ENCODE data around the gene NINJ2. TPM values are rescaled to one million over a fixed set of nuclear protein-coding genes. Genes with fewer than 3 reads are reported as not detected.

The NINJ2 gene
- total and polyA plus RNA-seq, 12 donors = 1.1 to 9.1 (median 2.0) TPM

DNA sequence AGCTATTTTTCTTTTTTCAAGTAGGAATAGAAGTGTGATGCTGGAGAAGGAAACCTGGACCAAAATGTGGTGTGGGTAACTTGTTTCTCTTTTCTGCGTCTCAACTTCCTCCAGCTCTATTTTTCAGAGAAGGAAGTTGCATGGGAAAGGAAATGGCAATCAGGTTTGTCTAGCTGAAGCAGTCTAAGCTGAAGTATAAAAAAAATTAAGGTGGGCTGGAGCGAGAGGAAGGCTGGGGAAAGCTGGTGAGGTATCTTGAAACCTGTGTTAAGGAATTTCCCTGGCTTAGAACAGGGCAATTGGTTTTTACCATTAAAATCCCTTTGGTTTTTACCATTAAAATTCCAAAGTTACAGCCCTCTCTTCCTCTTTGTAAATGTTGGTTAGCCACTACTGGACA lies 34.2 kb upstream of the NINJ2 start:
- intact Hi-C loops (cut with DNase I) = no loop called here
- no peak for DNase-seq
- 74 to 85% (median 77%) methylated on average over 2 of the region's 2 CpGs for WGBS, 4 donors
- TF ChIP-seq, protein P1, sequence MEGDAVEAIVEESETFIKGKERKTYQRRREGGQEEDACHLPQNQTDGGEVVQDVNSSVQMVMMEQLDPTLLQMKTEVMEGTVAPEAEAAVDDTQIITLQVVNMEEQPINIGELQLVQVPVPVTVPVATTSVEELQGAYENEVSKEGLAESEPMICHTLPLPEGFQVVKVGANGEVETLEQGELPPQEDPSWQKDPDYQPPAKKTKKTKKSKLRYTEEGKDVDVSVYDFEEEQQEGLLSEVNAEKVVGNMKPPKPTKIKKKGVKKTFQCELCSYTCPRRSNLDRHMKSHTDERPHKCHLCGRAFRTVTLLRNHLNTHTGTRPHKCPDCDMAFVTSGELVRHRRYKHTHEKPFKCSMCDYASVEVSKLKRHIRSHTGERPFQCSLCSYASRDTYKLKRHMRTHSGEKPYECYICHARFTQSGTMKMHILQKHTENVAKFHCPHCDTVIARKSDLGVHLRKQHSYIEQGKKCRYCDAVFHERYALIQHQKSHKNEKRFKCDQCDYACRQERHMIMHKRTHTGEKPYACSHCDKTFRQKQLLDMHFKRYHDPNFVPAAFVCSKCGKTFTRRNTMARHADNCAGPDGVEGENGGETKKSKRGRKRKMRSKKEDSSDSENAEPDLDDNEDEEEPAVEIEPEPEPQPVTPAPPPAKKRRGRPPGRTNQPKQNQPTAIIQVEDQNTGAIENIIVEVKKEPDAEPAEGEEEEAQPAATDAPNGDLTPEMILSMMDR (IDR thresholded peaks at IDR 0.05) = no peak
- TF ChIP-seq POLR2A (IDR thresholded peaks at IDR 0.05) = no peak
- Histone ChIP-seq H3K9me3 (replicated peaks in 1 of 3) (peaks cover 0 to 14% (median 0%) of the 10 kb centered on the region in 3 donors), H3K4me1 (replicated peaks in 1 of 2) (no peaks in the 10 kb centered on the region), H3K27me3 (no peaks in the 10 kb centered on the region), H3K27ac (no peak overlapping the region), H3K36me3 (replicated peaks in 1 of 2) (no peaks in the 10 kb centered on the region), H3K4me3 (no peak overlapping the region)

DNA sequence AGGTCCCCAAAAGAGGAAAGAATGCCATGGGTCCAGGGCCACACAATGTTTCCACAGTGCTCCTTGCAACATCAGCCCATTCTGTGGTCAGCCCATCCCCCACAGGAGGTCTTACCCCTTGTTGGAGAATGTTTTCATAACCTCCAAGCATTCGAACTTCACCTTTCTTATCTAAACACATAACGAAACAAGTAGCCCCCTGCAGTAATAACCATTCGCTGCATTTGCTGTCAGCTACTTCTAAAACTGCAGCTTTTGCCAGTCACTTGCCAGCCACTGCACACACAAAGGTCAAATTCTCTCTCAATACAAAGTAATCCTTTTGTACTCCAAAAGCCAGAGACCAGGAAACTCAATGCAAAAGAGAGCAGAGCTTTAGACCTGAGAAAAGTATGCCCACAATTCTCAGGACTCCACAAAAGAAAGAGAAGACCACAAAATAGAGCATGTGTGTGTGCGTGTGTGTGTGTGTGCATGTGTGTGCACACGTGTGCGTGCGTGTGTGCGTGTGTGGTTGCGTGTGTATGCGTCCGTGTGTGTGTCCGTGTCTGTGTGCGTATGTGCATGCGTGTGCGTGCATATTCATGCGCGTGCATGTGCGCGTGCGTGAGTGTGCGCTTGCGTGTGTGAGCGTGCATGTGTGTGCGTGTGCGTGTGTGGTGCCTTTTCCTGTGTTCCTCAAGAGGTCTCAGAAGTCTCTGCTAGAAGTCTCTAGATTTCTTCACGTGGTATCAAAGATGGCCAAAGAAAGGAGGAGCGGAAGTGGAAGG lies 31.7 kb upstream of the NINJ2 start:
- Histone ChIP-seq H3K4me1 (replicated peaks in 1 of 2) (no peaks in the 10 kb centered on the region), H3K27ac (no peak overlapping the region), H3K9me3 (replicated peaks in 1 of 3) (peaks cover 0 to 14% (median 0%) of the 10 kb centered on the region in 3 donors), H3K27me3 (no peaks in the 10 kb centered on the region), H3K4me3 (no peak overlapping the region), H3K36me3 (replicated peaks in 1 of 2) (no peaks in the 10 kb centered on the region)
- intact Hi-C loops (cut with DNase I) = no loop called here
- DNase-seq = no peak
- TF ChIP-seq, protein P1 (IDR thresholded peaks at IDR 0.05) = no peak
- no peak for TF ChIP-seq POLR2A (IDR thresholded peaks at IDR 0.05)
- WGBS, 4 donors = 84 to 90% (median 89%) methylated on average over 27 of the region's 27 CpGs

DNA sequence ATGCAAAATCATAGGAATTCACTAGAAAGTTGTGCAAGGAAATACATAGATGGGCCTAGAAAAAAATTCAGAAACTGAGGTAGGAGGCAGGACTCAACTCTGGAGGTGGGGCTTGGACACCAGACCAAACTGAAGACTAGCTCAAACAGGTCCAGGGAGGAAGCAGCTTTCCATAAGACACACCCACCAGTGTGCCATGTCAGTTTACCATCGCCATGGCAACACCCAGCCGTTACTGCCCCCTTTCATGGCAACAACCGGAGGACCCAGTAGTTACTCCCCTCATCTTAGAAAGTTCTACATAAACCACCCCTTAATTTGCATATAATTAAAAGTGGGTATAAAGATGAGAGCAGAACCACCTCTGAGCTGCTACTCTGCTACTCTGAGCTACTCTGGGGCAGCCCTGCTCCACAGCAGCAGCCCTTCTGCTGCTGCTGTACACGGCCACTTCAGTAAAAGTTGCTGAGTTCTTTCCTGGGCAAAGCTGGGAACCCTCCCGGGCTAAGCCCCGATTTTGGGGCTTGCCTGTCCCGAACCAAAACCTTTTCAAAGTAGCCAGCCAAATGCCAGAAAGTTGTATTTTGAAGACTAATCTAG lies 30.8 kb upstream of the NINJ2 start:
- no peak overlapping the region for H3K27ac ChIP-seq
- 91 to 93% (median 92%) methylated on average over 7 of the region's 7 CpGs for WGBS, 4 donors
- no peaks in the 10 kb centered on the region for H3K36me3 ChIP-seq (replicated peaks in 1 of 2)
- no peaks in the 10 kb centered on the region for H3K4me1 ChIP-seq (replicated peaks in 1 of 2)
- H3K27me3 ChIP-seq = no peaks in the 10 kb centered on the region
- intact Hi-C loops (cut with DNase I) = no loop called here
- no peak for DNase-seq
- peaks cover 0 to 14% (median 0%) of the 10 kb centered on the region in 3 donors for H3K9me3 ChIP-seq (replicated peaks in 1 of 3)
- no peak overlapping the region for H3K4me3 ChIP-seq
- TF ChIP-seq, protein P1 (IDR thresholded peaks at IDR 0.05) = no peak
- no peak for TF ChIP-seq POLR2A (IDR thresholded peaks at IDR 0.05)

DNA sequence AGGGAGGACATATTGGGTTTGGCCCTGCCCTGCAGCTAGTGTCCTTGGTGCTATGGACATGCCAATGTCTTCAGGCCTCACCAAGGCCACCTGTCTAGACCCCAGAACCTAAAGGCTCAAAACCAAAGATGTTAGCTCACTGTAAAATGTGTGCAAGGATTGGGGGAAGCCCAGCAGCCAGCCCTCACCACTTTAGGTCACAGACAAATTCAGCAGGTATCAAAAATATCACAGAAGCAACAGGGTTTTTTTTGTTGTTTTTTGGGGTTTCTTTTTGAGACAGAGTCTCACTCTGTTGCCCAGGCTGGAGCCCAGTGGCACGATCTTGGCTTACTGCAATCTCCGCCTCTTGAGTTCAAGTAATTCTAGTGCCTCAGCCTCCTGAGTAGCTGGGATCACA lies 29.0 kb upstream of the NINJ2 start:
- TF ChIP-seq, protein P1 (IDR thresholded peaks at IDR 0.05) = no peak
- TF ChIP-seq POLR2A (IDR thresholded peaks at IDR 0.05) = no peak
- intact Hi-C loops (cut with DNase I) = no loop called here
- no peak overlapping the region for H3K4me3 ChIP-seq
- H3K9me3 ChIP-seq (replicated peaks in 1 of 3) = no peaks in the 10 kb centered on the region
- no peaks in the 10 kb centered on the region for H3K4me1 ChIP-seq (replicated peaks in 1 of 2)
- no peaks in the 10 kb centered on the region for H3K27me3 ChIP-seq
- no peak for DNase-seq
- 72 to 97% (median 94%) methylated on average over 2 of the region's 2 CpGs for WGBS, 4 donors
- H3K36me3 ChIP-seq (replicated peaks in 1 of 2) = no peaks in the 10 kb centered on the region
- H3K27ac ChIP-seq = no peak overlapping the region
